NK-92 (cell line): Measurements from ENCODE around the gene GRK1.

Experiments
- DNase-seq: peaks from one replicate; lab custom pipeline; 2025; ENCODE audit not compliant: unreplicated experiment; lab: John Stamatoyannopoulos, UW

GRK1 gene

GRCh38 chr13:113649212-113649611 is 17.8 kb upstream of the GRK1 start:
- no peak for DNase-seq

DNA sequence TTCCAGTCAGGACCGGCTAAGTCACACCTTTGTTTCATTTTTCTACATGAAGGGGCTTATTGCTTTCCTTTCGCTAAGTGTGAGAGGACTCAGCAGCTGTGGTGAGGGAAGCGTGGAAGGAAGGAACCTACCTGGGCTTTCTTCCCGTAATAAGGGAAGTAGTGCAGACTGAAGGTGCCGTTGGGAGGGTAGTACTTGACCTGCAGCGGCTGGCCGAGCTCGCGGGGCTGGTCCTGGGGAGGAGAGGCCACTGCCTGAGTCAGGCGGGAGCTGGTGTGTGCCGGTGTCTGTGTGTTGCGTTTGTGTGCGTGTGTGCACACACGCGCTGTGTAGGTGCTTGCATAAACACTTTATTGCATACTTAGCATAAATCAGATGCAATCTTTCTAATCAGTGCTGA is 16.7 kb upstream of the GRK1 start:
- DNase-seq = no peak

GRCh38 chr13:113650731-113651148 is 16.3 kb upstream of the GRK1 start:
- no peak for DNase-seq

DNA sequence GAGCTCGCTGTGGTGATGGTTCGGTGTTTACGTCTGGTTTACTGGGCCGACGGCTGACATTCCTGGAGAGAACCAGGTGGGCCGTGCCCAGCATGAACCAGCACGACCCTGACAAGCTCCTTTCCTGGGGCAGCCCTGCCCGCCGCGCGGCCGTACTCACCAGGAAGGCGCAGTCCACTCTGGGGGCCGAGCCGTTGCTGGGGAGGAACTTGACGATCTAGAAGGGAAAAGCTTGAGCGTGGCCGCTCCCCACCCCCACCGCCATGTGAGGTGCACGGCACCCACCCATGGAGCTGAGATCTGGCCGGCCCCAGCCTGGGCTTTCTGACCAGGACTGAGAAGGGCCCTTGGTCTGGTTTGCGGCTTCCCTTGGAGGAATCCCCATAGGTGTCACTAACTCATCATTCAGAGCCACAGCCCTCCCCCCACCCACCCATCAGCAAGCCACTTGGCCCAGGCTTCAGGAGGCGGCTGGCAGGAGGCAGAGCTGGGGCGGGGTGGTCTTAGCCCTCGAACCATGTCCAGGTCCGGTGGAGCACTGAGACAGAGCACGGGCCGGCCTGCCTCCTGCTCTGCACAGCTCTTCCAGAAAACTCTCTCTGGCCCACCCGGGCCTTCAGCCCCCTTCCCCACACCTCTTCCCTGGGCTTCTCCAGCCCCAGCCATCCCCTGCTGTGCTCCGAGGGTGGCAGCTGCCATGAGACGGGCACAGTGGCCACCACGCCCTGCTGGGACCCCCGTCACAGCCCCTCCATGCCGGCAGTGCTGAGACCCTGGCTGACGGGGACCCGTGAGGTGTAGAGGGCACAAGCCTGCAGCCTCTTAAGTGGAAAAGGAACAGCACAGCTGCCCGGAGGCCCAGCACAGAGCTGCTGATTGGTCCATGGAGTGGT is 15.3 kb upstream of the GRK1 start:
- no peak for DNase-seq

DNA sequence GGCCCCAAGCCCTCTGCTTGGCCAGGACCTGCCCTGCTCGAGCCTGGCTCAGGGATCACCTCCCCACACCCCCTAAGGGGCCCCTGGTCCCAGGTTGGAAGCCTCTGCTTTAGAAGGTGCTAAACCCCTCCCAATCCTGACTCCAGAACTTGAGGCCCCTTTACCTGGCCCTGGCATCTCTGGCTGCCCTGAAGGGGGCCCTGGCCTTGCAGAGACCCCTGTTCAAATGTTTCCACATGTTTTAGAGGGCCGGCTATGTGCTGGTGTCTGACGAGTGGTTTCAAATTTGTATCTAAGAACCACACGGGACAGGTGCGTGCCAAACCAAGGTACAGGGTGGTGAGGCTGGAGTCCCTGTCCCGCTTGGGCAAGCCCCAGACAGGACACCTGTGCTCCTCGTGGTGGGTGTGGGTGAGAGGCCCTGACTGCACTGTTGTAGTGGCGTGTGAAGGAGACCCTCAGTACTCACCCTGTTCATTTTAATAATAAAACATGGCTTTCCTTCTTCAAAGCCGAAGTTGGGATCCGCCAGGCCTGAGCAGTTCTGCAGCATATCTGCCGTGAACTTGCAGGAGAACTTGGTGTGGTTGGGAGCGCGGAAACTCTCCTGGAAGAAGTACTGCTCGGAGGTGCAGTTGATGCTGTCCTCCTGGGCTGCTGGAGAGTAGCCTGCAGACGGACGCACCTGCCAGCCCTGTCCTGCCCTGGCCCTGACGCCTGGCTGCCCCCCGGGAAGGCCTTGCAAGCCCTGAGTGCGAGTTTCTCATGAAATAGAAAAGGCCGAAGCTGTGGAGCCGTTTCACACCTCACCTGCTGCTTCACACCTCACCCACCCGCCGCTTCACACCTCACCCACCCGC is 14.4 kb upstream of the GRK1 start:
- DNase-seq = no peak

- DNase-seq = no peak
Observed at GRCh38 chr13:113653264-113654174, 13.5 kb upstream of the GRK1 start.

DNA sequence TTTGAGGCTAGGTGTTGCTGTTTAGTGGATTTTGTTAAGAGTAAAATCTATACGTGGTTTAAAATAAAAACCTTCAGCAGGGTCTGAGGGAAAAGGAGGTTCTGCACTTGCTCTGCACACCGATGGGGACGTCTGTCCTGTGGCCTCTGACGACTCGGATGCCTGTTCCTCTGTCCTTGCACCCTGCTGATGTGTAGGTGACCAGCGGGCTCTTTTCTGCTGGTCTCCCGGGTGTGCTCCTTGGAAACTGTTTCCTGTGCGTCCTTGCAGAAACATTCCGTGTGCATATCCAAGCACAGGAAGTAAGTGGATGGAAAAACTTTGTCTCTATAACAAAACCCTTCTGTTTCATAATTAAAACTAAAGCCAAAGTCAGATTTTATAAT is 12.9 kb upstream of the GRK1 start:
- DNase-seq = no peak

DNA sequence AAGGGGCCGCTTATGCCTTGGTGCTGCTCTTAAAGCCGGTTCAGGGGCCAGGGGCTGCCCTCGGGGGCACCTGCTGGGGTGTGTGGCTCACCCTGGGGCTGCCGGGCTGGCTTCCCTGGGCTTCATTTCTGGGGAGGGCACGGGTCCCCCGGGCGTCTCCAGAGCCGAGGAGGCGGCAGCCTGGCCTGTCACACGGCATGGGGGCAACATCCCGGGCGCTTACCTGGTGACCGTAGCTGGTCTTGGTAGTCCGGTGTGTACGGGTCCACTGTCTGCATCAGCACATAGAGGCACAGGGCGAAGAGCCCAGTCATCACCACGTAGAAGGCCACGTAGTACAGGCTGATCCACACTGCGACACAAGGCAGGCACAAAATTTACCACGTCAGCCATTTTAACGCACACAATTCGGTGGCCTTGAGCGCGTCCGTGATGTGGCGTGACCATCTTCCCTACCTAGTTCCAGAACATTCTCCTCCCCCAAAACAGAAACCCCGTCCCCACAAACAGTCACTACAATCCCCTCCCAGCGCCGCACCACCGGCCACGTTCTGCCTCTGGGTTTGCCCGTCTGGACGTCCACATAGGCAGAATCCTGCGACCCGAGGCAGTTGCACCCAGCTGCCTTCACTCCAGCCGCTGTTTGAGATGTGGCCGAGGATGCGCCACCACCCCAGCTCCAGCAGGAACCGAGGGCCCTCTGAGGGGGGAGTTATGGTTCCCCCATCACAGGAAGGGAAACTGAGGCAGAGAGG is 12.3 kb upstream of the GRK1 start:
- no peak for DNase-seq

GRCh38 chr13:113655346-113656002 is 11.5 kb upstream of the GRK1 start:
- no peak for DNase-seq

DNA sequence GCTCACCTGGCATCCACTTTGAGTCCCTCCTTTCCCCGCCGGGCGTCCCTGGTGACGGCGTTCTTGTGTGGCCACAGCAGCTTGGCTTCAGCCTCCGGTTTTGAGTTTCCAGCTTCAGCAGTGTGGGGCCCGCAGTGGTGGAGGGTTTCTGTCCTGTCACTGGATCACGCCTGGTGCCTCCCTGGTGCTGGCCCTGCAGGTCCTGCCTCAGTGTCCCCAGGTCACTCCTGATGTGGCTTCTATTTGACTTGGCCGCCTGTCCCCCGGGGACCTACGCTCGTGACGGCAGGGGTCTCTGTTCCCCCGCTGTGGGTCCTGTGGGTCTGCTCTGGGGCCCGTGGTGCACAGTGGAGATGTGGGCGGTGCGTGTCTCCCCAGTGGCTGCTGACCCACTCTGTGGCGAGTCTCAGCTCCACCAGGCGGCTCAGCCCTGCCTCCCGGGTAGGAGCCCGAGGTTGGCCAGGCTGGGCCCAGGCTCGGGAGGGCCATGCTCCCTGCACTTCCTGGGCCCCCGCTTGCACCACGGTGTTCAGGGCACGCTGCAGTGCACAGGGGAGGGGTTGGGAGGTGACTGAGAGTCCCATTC is 10.9 kb upstream of the GRK1 start:
- DNase-seq = no peak

DNA sequence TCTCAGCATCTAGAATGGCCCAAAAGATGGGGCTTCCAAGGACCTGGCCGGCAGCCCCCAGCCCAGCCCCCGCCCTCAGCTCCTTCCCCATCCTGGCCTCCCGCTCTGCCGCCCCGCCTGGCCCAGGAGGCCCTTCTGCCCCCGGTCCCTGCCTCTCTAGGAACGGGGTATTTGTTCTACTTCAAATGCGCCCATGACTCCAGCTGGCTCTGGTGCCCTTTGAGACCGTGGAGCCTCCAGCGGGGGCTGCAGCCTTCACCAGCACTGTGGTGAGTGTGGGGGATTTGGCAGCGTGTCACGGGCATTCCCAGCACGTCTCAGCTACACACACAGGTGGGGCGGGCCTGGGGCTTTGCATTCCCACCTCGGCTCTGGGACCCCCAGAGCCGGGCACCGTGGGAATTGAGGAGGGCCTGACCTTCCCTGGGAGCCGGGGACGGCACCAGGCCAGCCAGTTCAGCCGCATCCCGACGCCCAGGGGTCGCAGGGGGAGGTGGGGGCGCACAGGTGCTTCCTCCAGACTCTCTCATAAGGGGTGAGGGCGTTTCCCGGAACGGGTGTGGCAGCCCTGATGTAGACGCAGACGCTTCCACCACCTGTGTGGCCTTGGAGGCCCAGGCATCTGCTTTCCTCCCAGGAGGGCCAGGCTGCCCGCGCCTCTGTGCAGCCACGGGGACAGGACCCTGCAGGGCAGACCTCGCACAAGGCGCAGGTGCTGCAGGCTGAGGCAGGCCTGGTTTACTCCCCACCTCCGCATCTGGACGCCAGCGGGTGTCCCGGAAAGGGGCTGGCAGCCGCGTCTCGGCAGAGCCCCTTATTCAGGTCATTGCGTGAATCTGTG is 10.0 kb upstream of the GRK1 start:
- DNase-seq = no peak

DNA sequence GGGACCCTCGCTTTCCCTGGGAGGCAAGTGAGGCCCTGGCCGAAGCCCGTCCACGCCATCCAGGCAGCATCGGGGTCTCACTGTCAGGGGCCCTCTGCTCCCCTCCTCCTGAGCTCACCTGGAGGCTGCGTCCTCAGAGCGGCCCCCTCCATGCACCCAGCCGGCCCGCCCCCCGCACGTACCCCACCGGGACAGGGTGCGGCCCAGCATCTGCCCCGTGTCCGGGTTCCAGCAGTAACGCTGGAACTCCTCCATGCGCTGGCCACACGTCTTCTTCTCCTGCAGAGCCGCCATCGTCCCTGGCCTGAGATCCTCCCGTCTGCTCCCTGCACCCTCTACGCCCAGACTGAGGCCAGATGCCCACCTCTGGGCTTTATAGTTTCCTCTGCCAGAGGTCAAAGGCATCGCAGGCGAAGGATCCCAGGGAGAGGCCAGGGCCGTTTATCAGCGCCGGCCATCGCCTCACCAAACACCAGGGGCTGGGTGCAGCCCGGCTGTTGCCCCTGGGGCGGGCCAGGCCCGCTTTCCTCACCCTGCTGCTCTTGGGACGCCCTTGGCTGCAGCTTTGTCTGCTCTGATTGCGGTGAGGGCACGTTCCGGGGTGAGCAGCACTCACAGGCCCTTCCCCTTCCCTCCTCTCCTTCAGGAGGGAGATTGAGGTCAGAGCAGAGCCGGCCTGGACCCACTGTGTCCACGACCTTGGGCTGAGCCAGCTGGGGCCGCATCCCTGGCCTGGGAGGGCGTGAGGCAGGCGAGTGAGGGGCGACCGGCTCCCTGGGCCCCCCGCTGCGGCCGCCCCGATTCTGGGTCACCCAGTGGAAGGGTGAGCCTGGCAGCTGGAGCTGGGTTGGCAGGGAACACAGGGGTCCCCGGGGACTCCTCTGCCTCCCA is 8.9 kb upstream of the GRK1 start, which contains the start of gene ATP4B:
Gene ATP4B, minus strand, starts transcription at position 348 of the 891 bp plus-strand sequence. Its CDS starts 54 bp downstream, at position 294.
- no peak for DNase-seq

- no peak for DNase-seq
Observed at GRCh38 chr13:113658836-113659235, 8.2 kb upstream of the GRK1 start.

GRCh38 chr13:113659337-113659736 is 7.7 kb upstream of the GRK1 start:
- no peak for DNase-seq

- DNase-seq = no peak
Observed at GRCh38 chr13:113660066-113660465, 7.0 kb upstream of the GRK1 start.

GRCh38 chr13:113661509-113661908 is 5.5 kb upstream of the GRK1 start:
- DNase-seq = no peak

DNA sequence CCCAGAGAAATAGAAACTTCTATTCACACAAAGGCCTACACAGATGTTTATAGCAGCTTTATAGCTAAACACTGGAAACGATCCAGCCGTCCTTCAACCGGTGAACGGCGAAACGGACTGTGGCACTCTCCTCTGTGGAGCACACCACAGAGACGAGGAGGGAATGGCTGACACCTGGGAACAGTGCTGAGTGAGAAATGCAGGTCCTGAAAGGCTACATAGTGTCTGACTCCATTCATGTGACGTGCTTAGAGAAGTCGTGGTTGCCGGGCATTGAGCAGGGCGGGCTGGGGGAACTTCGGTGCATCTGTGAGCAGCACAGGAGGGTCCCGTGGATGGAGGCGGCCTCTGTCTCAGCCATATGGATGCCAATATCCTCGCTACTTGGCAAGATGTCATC is 3.1 kb upstream of the GRK1 start:
- DNase-seq = no peak
